DOHH2 (cell line): ENCODE results near the gene OR2T35.
"Not testable (repeated sequence)": the region's sequence is repeated elsewhere in the genome, so short reads cannot be mapped to it uniquely, and the experiment has no call there.

Source experiments
- H3F3A ChIP-seq: fragments of 200-600 bp; sonication (generic), shearing (Covaris generic); 2 replicates; pipeline ENCODE4 v1.6.0; 2016; ENCODE audit warnings: antibody characterized with exemption, mild to moderate bottlenecking; ENCODE audit not compliant: control insufficient read depth, insufficient read depth
- H3K27ac ChIP-seq: fragments of 200-600 bp; sonication (generic); 2 replicates; pipeline ENCODE4 v1.5.1; 2014; ENCODE audit warnings: low read depth, mild to moderate bottlenecking, low read length, moderate library complexity
- H3K27me3 ChIP-seq: fragments of 200-600 bp; sonication (generic); 2 replicates; pipeline ENCODE4 v1.6.1; 2014; ENCODE audit warnings: mild to moderate bottlenecking, low read length, mixed read lengths; ENCODE audit not compliant: control insufficient read depth
- H3K36me3 ChIP-seq: fragments of 200-600 bp; sonication (generic); 2 replicates; pipeline ENCODE4 v1.6.1; 2014; ENCODE audit warnings: mild to moderate bottlenecking, low read length, moderate library complexity, mixed read lengths; ENCODE audit not compliant: control insufficient read depth
- H3K4me1 ChIP-seq: fragments of 200-600 bp; sonication (generic); 2 replicates; pipeline ENCODE4 v1.6.1; 2014; ENCODE audit warnings: mild to moderate bottlenecking, low read length, mixed read lengths; ENCODE audit not compliant: control insufficient read depth
- H3K4me2 ChIP-seq: fragments of 200-600 bp; sonication (generic); 2 replicates; pipeline ENCODE4 v1.6.0; 2014; ENCODE audit warnings: mild to moderate bottlenecking, low read length, moderate library complexity
- H3K4me3 ChIP-seq: fragments of 200-600 bp; sonication (generic); 2 replicates; pipeline ENCODE4 v1.5.1; 2014; ENCODE audit warnings: mild to moderate bottlenecking, low read length, mixed read lengths
- H3K79me2 ChIP-seq: fragments of 200-600 bp; sonication (generic); 2 replicates; pipeline ENCODE4 v1.6.1; 2014; ENCODE audit warnings: mild to moderate bottlenecking, low read length, mixed read lengths; ENCODE audit not compliant: control insufficient read depth
- H3K9me2 ChIP-seq: fragments of 200-600 bp; sonication (generic); replicated peaks from 2 replicates; pipeline ENCODE4 v1.6.1; 2014; ENCODE audit warnings: mild to moderate bottlenecking, low read length, mixed read lengths; ENCODE audit not compliant: control insufficient read depth
- H3K9me3 ChIP-seq: fragments of 200-600 bp; sonication (generic); 2 replicates; pipeline ENCODE4 v1.6.1; 2014; ENCODE audit warnings: antibody characterized with exemption, low read length, mixed read lengths; ENCODE audit not compliant: control insufficient read depth, insufficient read depth
- H4K20me1 ChIP-seq: fragments of 200-600 bp; sonication (generic); 2 replicates; pipeline ENCODE4 v1.6.0; 2014; ENCODE audit warnings: low read depth, mild to moderate bottlenecking, antibody characterized with exemption, low read length, moderate library complexity; ENCODE audit not compliant: control insufficient read depth, insufficient read depth
- CTCF ChIP-seq: fragments of 200-600 bp; sonication (generic); IDR thresholded peaks from one replicate; pipeline ENCODE4 v1.5.1; 2014; ENCODE audit warnings: antibody characterized with exemption, mild to moderate bottlenecking, low read depth, low read length; ENCODE audit not compliant: poor library complexity, severe bottlenecking
- EZH2phosphoT487 ChIP-seq: fragments of 200-600 bp; sonication (generic); IDR thresholded peaks from 2 replicates; pipeline ENCODE4 v1.6.1; 2017; ENCODE audit warnings: borderline replicate concordance, mild to moderate bottlenecking, antibody characterized with exemption, low read length, moderate library complexity, mixed read lengths

The OR2T35 gene

GRCh38 chr1:248681651-248682050, 36.6 kb upstream of the OR2T35 start:
- H3K9me2 ChIP-seq = no peaks in the 10 kb centered on the region
- H3K27me3 ChIP-seq = no peaks in the 10 kb centered on the region
- no peak overlapping the region for H3K27ac ChIP-seq
- H4K20me1 ChIP-seq = no peaks in the 10 kb centered on the region
- TF ChIP-seq CTCF = no peak
- no peak for TF ChIP-seq EZH2phosphoT487
- no peaks in the 10 kb centered on the region for H3K36me3 ChIP-seq
- H3K9me3 ChIP-seq = no peaks in the 10 kb centered on the region
- no peaks in the 10 kb centered on the region for H3K4me1 ChIP-seq
- no peak overlapping the region for H3K4me2 ChIP-seq
- no peaks in the 10 kb centered on the region for H3F3A ChIP-seq
- H3K4me3 ChIP-seq = no peak overlapping the region
- H3K79me2 ChIP-seq = no peaks in the 10 kb centered on the region

GRCh38 chr1:248670003-248670402, 24.9 kb upstream of the OR2T35 start:
- H3K27ac ChIP-seq = no peak overlapping the region
- no peak overlapping the region for H3K4me2 ChIP-seq
- no peaks in the 10 kb centered on the region for H3K79me2 ChIP-seq
- peaks cover 8% of the 10 kb centered on the region for H3K9me3 ChIP-seq
- no peaks in the 10 kb centered on the region for H3K4me1 ChIP-seq
- no peaks in the 10 kb centered on the region for H4K20me1 ChIP-seq
- no peaks in the 10 kb centered on the region for H3K36me3 ChIP-seq
- no peaks in the 10 kb centered on the region for H3K9me2 ChIP-seq
- no peak overlapping the region for H3K4me3 ChIP-seq
- H3F3A ChIP-seq = no peaks in the 10 kb centered on the region
- no peaks in the 10 kb centered on the region for H3K27me3 ChIP-seq
- TF ChIP-seq CTCF (no peak), EZH2phosphoT487 (no peak)

- not testable (repeated sequence) for H3K4me2 ChIP-seq, H3K27me3 ChIP-seq, H3K27ac ChIP-seq, H3K9me2 ChIP-seq, H4K20me1 ChIP-seq, H3K4me3 ChIP-seq, H3K9me3 ChIP-seq, H3K36me3 ChIP-seq, H3K4me1 ChIP-seq, H3F3A ChIP-seq, H3K79me2 ChIP-seq
Measured at GRCh38 chr1:248663453-248664328, 18.6 kb upstream of the OR2T35 start.

GRCh38 chr1:248656797-248657196, 11.7 kb upstream of the OR2T35 start:
- H4K20me1 ChIP-seq, H3K4me1 ChIP-seq, H3K9me3 ChIP-seq, H3K9me2 ChIP-seq, H3K4me3 ChIP-seq, H3K79me2 ChIP-seq, H3K4me2 ChIP-seq, H3F3A ChIP-seq, H3K27me3 ChIP-seq, H3K36me3 ChIP-seq, H3K27ac ChIP-seq: not testable (repeated sequence)

- H3K27ac ChIP-seq, H3F3A ChIP-seq, H3K4me1 ChIP-seq, H3K4me3 ChIP-seq, H3K79me2 ChIP-seq, H3K36me3 ChIP-seq, H3K27me3 ChIP-seq, H3K9me3 ChIP-seq, H3K9me2 ChIP-seq, H4K20me1 ChIP-seq, H3K4me2 ChIP-seq: not testable (repeated sequence)
Measured at GRCh38 chr1:248655354-248655753, 10.3 kb upstream of the OR2T35 start, which contains the start of gene OR2T27. Gene OR2T27, minus strand, starts transcription at chr1:248655528. Its CDS starts 4,644 bp downstream, at chr1:248650884.

- not testable (repeated sequence) for H3K36me3 ChIP-seq, H3F3A ChIP-seq, H3K4me2 ChIP-seq, H3K9me2 ChIP-seq, H3K9me3 ChIP-seq, H3K27me3 ChIP-seq, H3K79me2 ChIP-seq, H3K4me3 ChIP-seq, H3K27ac ChIP-seq, H3K4me1 ChIP-seq, H4K20me1 ChIP-seq
Measured at GRCh38 chr1:248648770-248649536, 3.9 kb upstream of the OR2T35 start.
